IMR-90 (cell line): ENCODE measurements around the gene FRMD5. TPM values are rescaled to one million over a fixed set of nuclear protein-coding genes. Genes with fewer than 3 reads are reported as not detected.

Source experiments
- ATAC-seq: fragments of 200-7000 bp; cut with Tn5 transposase; 2 replicates; pipeline ENCODE4 v1.9.1; 2020; ENCODE audit warnings: low read depth, mild to moderate bottlenecking, moderate library complexity
- BruUV-seq: library from RNA; stranded (reverse); fragments of 400-500 nt; replicated peaks from 2 replicates; lab custom pipeline; 2021; lab: Mats Ljungman, UMichigan
- CTCF ChIA-PET: fragments of 300-600 bp; formaldehyde crosslinking; extraction: SDS; loops from one replicate; lab custom pipeline; 2021; ENCODE audit warnings: antibody characterized with exemption; lab: Yijun Ruan, JAX
- POLR2A ChIA-PET: fragments of 300-600 bp; sonication (Branson Sonifier 250); formaldehyde crosslinking; loops from one replicate; lab custom pipeline; 2022; ENCODE audit warnings: antibody characterized with exemption; ENCODE audit not compliant: unreplicated experiment; lab: Charles Lee
- DNase-seq: peaks from one replicate; pipeline ENCODE4 v3.0.0; 2013
- H2AFZ ChIP-seq: replicated peaks from 2 replicates; pipeline ENCODE3; 2013; ENCODE audit warnings: low read length, mild to moderate bottlenecking; ENCODE audit not compliant: poor library complexity
- H2AK5ac ChIP-seq: 2 replicates; pipeline ENCODE4 v1.6.1; 2013; ENCODE audit warnings: low read depth, low read length, inconsistent platforms
- H2AK9ac ChIP-seq: replicated peaks from 2 replicates; pipeline ENCODE3; 2013; ENCODE audit warnings: mild to moderate bottlenecking, low read depth, low read length, moderate library complexity; ENCODE audit not compliant: poor library complexity
- H2BK120ac ChIP-seq: 2 replicates; pipeline ENCODE4 v1.6.1; 2013; ENCODE audit warnings: low read depth, low read length, inconsistent platforms
- H2BK15ac ChIP-seq: 3 replicates; pipeline ENCODE4 v1.6.1; 2013; ENCODE audit warnings: low read depth, low read length, inconsistent platforms
- H2BK20ac ChIP-seq: 2 replicates; pipeline ENCODE4 v1.6.1; 2013; ENCODE audit warnings: low read depth, mild to moderate bottlenecking, inconsistent platforms, low read length, moderate library complexity
- H2BK5ac ChIP-seq: 2 replicates; pipeline ENCODE4 v1.6.1; 2013; ENCODE audit warnings: mild to moderate bottlenecking, low read depth, low read length, inconsistent platforms; ENCODE audit not compliant: poor library complexity, severe bottlenecking
- H3K14ac ChIP-seq: replicated peaks from 2 replicates; pipeline ENCODE4 v1.6.1; 2013; ENCODE audit warnings: low read depth, low read length, inconsistent platforms
- H3K18ac ChIP-seq: 2 replicates; pipeline ENCODE4 v1.6.1; 2013; ENCODE audit warnings: low read depth, low read length, control low read depth
- H3K23ac ChIP-seq: 2 replicates; pipeline ENCODE4 v1.6.1; 2013; ENCODE audit warnings: low read depth, low read length, inconsistent platforms
- H3K27ac ChIP-seq: 2 replicates; pipeline ENCODE4 v1.5.1; 2013; ENCODE audit warnings: mild to moderate bottlenecking, control low read depth, low read length; ENCODE audit not compliant: insufficient read depth
- H3K27me3 ChIP-seq: 2 replicates; pipeline ENCODE4 v1.6.1; 2013; ENCODE audit warnings: low read length; ENCODE audit not compliant: control insufficient read depth, insufficient read depth
- H3K36me3 ChIP-seq: 2 replicates; pipeline ENCODE4 v1.6.1; 2013; ENCODE audit warnings: low read length, mixed read lengths; ENCODE audit not compliant: control insufficient read depth, insufficient read depth
- H3K4ac ChIP-seq: 2 replicates; pipeline ENCODE4 v1.6.1; 2013; ENCODE audit warnings: low read depth, low read length, inconsistent platforms
- H3K4me1 ChIP-seq: 2 replicates; pipeline ENCODE4 v1.6.1; 2013; ENCODE audit warnings: low read length, mixed read lengths; ENCODE audit not compliant: control insufficient read depth, insufficient read depth
- H3K4me2 ChIP-seq: 2 replicates; pipeline ENCODE4 v1.6.1; 2013; ENCODE audit warnings: low read depth, mild to moderate bottlenecking, control low read depth, low read length, moderate library complexity
- H3K4me3 ChIP-seq: 2 replicates; pipeline ENCODE4 v1.5.1; 2013; ENCODE audit warnings: low read depth, mild to moderate bottlenecking, control low read depth, low read length, moderate library complexity; ENCODE audit not compliant: insufficient read depth
- H3K56ac ChIP-seq: 2 replicates; pipeline ENCODE4 v1.6.1; 2013; ENCODE audit warnings: low read length, inconsistent platforms; ENCODE audit not compliant: insufficient read depth; ENCODE audit errors: extremely low read depth
- H3K79me1 ChIP-seq, 2 experiments: 2 replicates each; pipeline ENCODE4 v1.6.1; 2013; ENCODE audit warnings: low read length in 2 of 2, inconsistent platforms in 1 of 2, low read depth in 1 of 2
- H3K9ac ChIP-seq: 2 replicates; pipeline ENCODE4 v1.6.1; 2013; ENCODE audit warnings: low read depth, low read length, control low read depth
- H3K9me1 ChIP-seq: 2 replicates; pipeline ENCODE4 v1.6.1; 2013; ENCODE audit warnings: low read length, inconsistent platforms; ENCODE audit not compliant: insufficient read depth
- H3K9me3 ChIP-seq: 2 replicates; pipeline ENCODE4 v1.6.1; 2013; ENCODE audit warnings: low read length; ENCODE audit not compliant: control insufficient read depth, insufficient read depth
- H4K20me1 ChIP-seq: 2 replicates; pipeline ENCODE4 v1.6.1; 2013; ENCODE audit warnings: low read length, inconsistent platforms; ENCODE audit not compliant: insufficient read depth
- H4K5ac ChIP-seq: 2 replicates; pipeline ENCODE4 v1.6.1; 2013; ENCODE audit warnings: mild to moderate bottlenecking, low read depth, low read length, control low read depth
- H4K8ac ChIP-seq, 2 experiments: 2 replicates each; pipeline ENCODE4 v1.6.1; 2013; ENCODE audit warnings: low read depth in 2 of 2, low read length in 2 of 2, control low read depth in 1 of 2, inconsistent platforms in 1 of 2
- H4K91ac ChIP-seq: 2 replicates; pipeline ENCODE4 v1.6.1; 2013; ENCODE audit warnings: low read depth, low read length, inconsistent platforms; ENCODE audit not compliant: insufficient read depth
- BHLHE40 ChIP-seq: fragments of 150-350 bp; IDR thresholded peaks from 2 replicates; pipeline ENCODE4 v1.6.1; 2016; ENCODE audit warnings: mild to moderate bottlenecking, low read depth, low read length
- CEBPB ChIP-seq: IDR thresholded peaks from 2 replicates; pipeline ENCODE4 v1.6.1; 2012; ENCODE audit warnings: low read depth, low read length, improper control_type of control experiment
- CHD1 ChIP-seq: IDR thresholded peaks from 2 replicates; pipeline ENCODE4 v1.6.1; 2012; ENCODE audit warnings: low read depth, low read length, improper control_type of control experiment
- FOS ChIP-seq: fragments of 150-350 bp; IDR thresholded peaks from 2 replicates; pipeline ENCODE4 v1.6.1; 2016; ENCODE audit warnings: low read depth, low read length
- MAFK ChIP-seq: IDR thresholded peaks from 2 replicates; pipeline ENCODE4 v1.6.1; 2012; ENCODE audit warnings: low read depth, low read length, improper control_type of control experiment
- MAZ ChIP-seq: IDR thresholded peaks from 2 replicates; pipeline ENCODE4 v1.6.1; 2012; ENCODE audit warnings: low read depth, mild to moderate bottlenecking, low read length, improper control_type of control experiment, moderate library complexity, borderline replicate concordance
- MXI1 ChIP-seq: IDR thresholded peaks from 2 replicates; pipeline ENCODE4 v1.6.1; 2012; ENCODE audit warnings: low read depth, mild to moderate bottlenecking, low read length, moderate library complexity, borderline replicate concordance
- NFE2L2 ChIP-seq: fragments of 150-350 bp; IDR thresholded peaks from 2 replicates; pipeline ENCODE4 v1.6.1; 2016; ENCODE audit warnings: low read depth, mild to moderate bottlenecking, low read length
- POLR2A ChIP-seq: IDR thresholded peaks from 2 replicates; pipeline ENCODE4 v1.6.1; 2012; ENCODE audit warnings: mild to moderate bottlenecking, low read depth, low read length
- RAD21 ChIP-seq: IDR thresholded peaks from 2 replicates; pipeline ENCODE4 v1.6.1; 2012; ENCODE audit warnings: low read length, improper control_type of control experiment
- RCOR1 ChIP-seq: IDR thresholded peaks from 2 replicates; pipeline ENCODE4 v1.6.1; 2012; ENCODE audit warnings: mild to moderate bottlenecking, low read length, improper control_type of control experiment; ENCODE audit not compliant: insufficient replicate concordance
- RFX5 ChIP-seq: IDR thresholded peaks from 2 replicates; pipeline ENCODE4 v1.8.0; 2012; ENCODE audit warnings: low read depth, mild to moderate bottlenecking, low read length, moderate library complexity
- SMC3 ChIP-seq: fragments of 150-350 bp; IDR thresholded peaks from 2 replicates; pipeline ENCODE4 v1.6.1; 2016; ENCODE audit warnings: low read depth, mild to moderate bottlenecking, antibody characterized with exemption, low read length, moderate library complexity
- USF2 ChIP-seq: fragments of 150-350 bp; IDR thresholded peaks from 2 replicates; pipeline ENCODE4 v1.6.1; 2017; ENCODE audit warnings: mild to moderate bottlenecking, antibody characterized with exemption, low read length, low read depth
- WGBS, 2 experiments: methylation state at CpG; one replicate each; pipeline versions ENCODE4 v1.1.5 to v1.1.7; 2013; ENCODE audit warnings: missing lambda C conversion rate in 2 of 2; ENCODE audit not compliant: insufficient read length in 1 of 2; ENCODE audit errors: extremely low coverage in 2 of 2; 5-methylcytosine and 5-hydroxymethylcytosine counted together
- dilution Hi-C: fragments of 300-500 bp; cut with HindIII; formaldehyde crosslinking; loops from one replicate; pipeline ENCODE4 v1.14.3; 2018; ENCODE audit warnings: low sequenced_read_pairs; ENCODE audit not compliant: unreplicated experiment
- in situ Hi-C: fragments of 300-500 bp; cut with MboI; formaldehyde crosslinking; loops from 3 replicates; pipeline ENCODE4 v1.14.3; 2019; ENCODE audit warnings: low sequenced_read_pairs, inconsistent platforms, mixed read lengths
- intact Hi-C: fragments of 100-400 bp; cut with micrococcal nuclease; formaldehyde crosslinking; loops from 2 replicates; pipeline ENCODE4 v1.10.0; 2022
- polyA plus RNA-seq, 3 experiments: library from polyadenylated mRNA; depleted of rRNA; stranded (reverse); fragments of >200 nt; gene quantifications; 2 replicates each; pipeline ENCODE4 v1.2.3, GENCODE V29; 2012; ENCODE audit warnings: low replicate concordance in 1 of 3
- total RNA-seq: library from RNA; depleted of rRNA; stranded (reverse); fragments of >200 nt; gene quantifications from 2 replicates; pipeline ENCODE4 v1.2.3, GENCODE V29; 2012
- TF ChIP-seq, protein P1 (sequence below): conservative IDR thresholded peaks from 2 replicates; pipeline ENCODE4 v1.5.1; 2012; ENCODE audit warnings: mild to moderate bottlenecking, low read depth, low read length, improper control_type of control experiment

FRMD5 gene
- total and polyA plus RNA-seq, 2 of the 4 experiments (the other 2 are of a cell fraction) = 4.1 to 5.4 TPM

DNA sequence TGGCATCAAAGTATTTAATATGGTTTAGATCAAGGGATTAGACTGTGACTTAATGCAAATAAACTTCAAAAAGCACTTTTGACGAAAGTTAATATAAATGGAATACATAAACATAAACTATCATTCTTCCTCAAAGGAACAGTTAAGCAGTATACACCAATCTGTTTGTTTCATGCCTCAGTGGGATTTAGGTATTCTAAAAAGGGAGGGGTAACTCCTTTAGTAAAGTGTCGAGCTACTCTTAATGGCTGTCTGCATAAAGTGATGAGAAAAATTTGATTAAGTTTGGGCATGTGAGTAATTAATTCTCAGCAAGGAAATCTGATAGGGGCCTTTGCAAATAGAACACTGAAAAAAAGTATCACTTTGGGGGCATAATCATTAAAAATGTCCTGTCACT, 176.9 kb downstream of the FRMD5 start:
- H2BK5ac ChIP-seq = no peak overlapping the region
- ChIA-PET CTCF (no interaction called here), POLR2A (interaction anchor here (0.6 kb wide), 1 partner anchor 71 kb away, joined by 9 read pairs; no protein-coding TSS in a partner anchor)
- H4K20me1 ChIP-seq = no peaks in the 10 kb centered on the region
- no peaks in the 10 kb centered on the region for H3K79me1 ChIP-seq
- H3K4ac ChIP-seq = no peak overlapping the region
- no peak overlapping the region for H3K4me2 ChIP-seq
- no peak overlapping the region for H3K18ac ChIP-seq
- H3K27ac ChIP-seq = no peak overlapping the region
- no peak overlapping the region for H3K14ac ChIP-seq
- H3K36me3 ChIP-seq = no peaks in the 10 kb centered on the region
- dilution Hi-C loops = no loop called here
- no peak overlapping the region for H2BK20ac ChIP-seq
- no TSS peak for BruUV-seq
- H2AK5ac ChIP-seq = no peak overlapping the region
- no peak for ATAC-seq
- no peak overlapping the region for H3K56ac ChIP-seq
- no peak overlapping the region for H4K5ac ChIP-seq
- H4K91ac ChIP-seq = no peak overlapping the region
- in situ Hi-C loops = no loop called here
- no peak overlapping the region for H2BK120ac ChIP-seq
- no peaks in the 10 kb centered on the region for H3K27me3 ChIP-seq
- no peak for DNase-seq
- no peak overlapping the region for H4K8ac ChIP-seq
- no peak overlapping the region for H3K9ac ChIP-seq
- H2AFZ ChIP-seq = no peak overlapping the region
- 40% methylated on average over 1 of the region's 2 CpGs; no CpG with 5 or more reads in 1 of the 2 experiments for WGBS, 2 experiments
- H3K23ac ChIP-seq = no peak overlapping the region
- H2BK15ac ChIP-seq = no peak overlapping the region
- no peak overlapping the region for H2AK9ac ChIP-seq
- no peak overlapping the region for H3K4me3 ChIP-seq
- intact Hi-C loops = no loop called here
- H3K4me1 ChIP-seq = no peaks in the 10 kb centered on the region
- no peaks in the 10 kb centered on the region for H3K9me3 ChIP-seq
- TF ChIP-seq FOS = no peak
- TF ChIP-seq NFE2L2 = no peak
- no peak for TF ChIP-seq RFX5
- no peak for TF ChIP-seq POLR2A
- TF ChIP-seq RCOR1 = no peak
- TF ChIP-seq BHLHE40 = no peak
- TF ChIP-seq, protein P1, sequence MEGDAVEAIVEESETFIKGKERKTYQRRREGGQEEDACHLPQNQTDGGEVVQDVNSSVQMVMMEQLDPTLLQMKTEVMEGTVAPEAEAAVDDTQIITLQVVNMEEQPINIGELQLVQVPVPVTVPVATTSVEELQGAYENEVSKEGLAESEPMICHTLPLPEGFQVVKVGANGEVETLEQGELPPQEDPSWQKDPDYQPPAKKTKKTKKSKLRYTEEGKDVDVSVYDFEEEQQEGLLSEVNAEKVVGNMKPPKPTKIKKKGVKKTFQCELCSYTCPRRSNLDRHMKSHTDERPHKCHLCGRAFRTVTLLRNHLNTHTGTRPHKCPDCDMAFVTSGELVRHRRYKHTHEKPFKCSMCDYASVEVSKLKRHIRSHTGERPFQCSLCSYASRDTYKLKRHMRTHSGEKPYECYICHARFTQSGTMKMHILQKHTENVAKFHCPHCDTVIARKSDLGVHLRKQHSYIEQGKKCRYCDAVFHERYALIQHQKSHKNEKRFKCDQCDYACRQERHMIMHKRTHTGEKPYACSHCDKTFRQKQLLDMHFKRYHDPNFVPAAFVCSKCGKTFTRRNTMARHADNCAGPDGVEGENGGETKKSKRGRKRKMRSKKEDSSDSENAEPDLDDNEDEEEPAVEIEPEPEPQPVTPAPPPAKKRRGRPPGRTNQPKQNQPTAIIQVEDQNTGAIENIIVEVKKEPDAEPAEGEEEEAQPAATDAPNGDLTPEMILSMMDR = no peak
- TF ChIP-seq USF2 = no peak
- no peak for TF ChIP-seq MXI1
- TF ChIP-seq RAD21 = no peak
- TF ChIP-seq CHD1 = no peak
- no peak for TF ChIP-seq CEBPB
- no peak for TF ChIP-seq MAZ
- no peak for TF ChIP-seq SMC3
- TF ChIP-seq MAFK = no peak
- no peaks in the 10 kb centered on the region for H3K9me1 ChIP-seq
